Astrocyte (in vitro differentiated cells and primary cell): ENCODE data around the gene RWDD3.

Experiments used
- EZH2 ChIP-seq: IDR thresholded peaks from 2 replicates; pipeline ENCODE4 v1.6.1; 2012; ENCODE audit warnings: mild to moderate bottlenecking, low read length, inconsistent platforms; ENCODE audit not compliant: insufficient read depth
- TF ChIP-seq, protein P1 (sequence below): IDR thresholded peaks from 2 replicates; pipeline ENCODE4 v1.5.1; 2011; ENCODE audit warnings: low read depth, mild to moderate bottlenecking, inconsistent platforms, low read length, moderate library complexity; ENCODE audit not compliant: insufficient read depth

- TF ChIP-seq, protein P1, sequence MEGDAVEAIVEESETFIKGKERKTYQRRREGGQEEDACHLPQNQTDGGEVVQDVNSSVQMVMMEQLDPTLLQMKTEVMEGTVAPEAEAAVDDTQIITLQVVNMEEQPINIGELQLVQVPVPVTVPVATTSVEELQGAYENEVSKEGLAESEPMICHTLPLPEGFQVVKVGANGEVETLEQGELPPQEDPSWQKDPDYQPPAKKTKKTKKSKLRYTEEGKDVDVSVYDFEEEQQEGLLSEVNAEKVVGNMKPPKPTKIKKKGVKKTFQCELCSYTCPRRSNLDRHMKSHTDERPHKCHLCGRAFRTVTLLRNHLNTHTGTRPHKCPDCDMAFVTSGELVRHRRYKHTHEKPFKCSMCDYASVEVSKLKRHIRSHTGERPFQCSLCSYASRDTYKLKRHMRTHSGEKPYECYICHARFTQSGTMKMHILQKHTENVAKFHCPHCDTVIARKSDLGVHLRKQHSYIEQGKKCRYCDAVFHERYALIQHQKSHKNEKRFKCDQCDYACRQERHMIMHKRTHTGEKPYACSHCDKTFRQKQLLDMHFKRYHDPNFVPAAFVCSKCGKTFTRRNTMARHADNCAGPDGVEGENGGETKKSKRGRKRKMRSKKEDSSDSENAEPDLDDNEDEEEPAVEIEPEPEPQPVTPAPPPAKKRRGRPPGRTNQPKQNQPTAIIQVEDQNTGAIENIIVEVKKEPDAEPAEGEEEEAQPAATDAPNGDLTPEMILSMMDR: no peak
- no peak for TF ChIP-seq EZH2
Measured at GRCh38 chr1:95201905-95202304, 32.1 kb upstream of the RWDD3 start.
